SK-N-SH (cell line): ENCODE results near the gene PCSK6. TPM values are rescaled to one million over a fixed set of nuclear protein-coding genes. Genes with fewer than 3 reads are reported as not detected.

ENCODE experiments used
- CTCF ChIA-PET: fragments of 300-600, 350-600 bp; formaldehyde crosslinking; extraction: SDS; loops from one replicate; lab custom pipeline; 2021; lab: Yijun Ruan, JAX
- POLR2A ChIA-PET: fragments of 350-600 bp; sonication (Branson Sonifier 250); formaldehyde crosslinking; extraction: SDS; loops from one replicate; lab custom pipeline; 2020; ENCODE audit warnings: antibody characterized with exemption, inconsistent platforms; lab: Yijun Ruan, JAX
- DNase-seq: peaks from one replicate; pipeline ENCODE4 v3.0.0; 2012
- H2AFZ ChIP-seq: fragments of 200-600 bp; sonication (generic); 2 replicates; pipeline ENCODE4 v1.8.1; 2016; ENCODE audit warnings: antibody characterized with exemption, mild to moderate bottlenecking, low read depth
- H3F3A ChIP-seq: fragments of 200-600 bp; sonication (generic); replicated peaks from 2 replicates; pipeline ENCODE3; 2016; ENCODE audit warnings: antibody characterized with exemption, mild to moderate bottlenecking; ENCODE audit not compliant: insufficient read depth
- H3K27ac ChIP-seq, 2 experiments: fragments of 200-500 bp in 1 of 2; fragments of 200-600 bp in 1 of 2; sonication (Bioruptor generic) in 1 of 2; sonication (generic), shearing (Covaris generic) in 1 of 2; 2 replicates each; pipeline versions ENCODE4 v1.5.1 to v1.6.1; 2014 to 2016; ENCODE audit warnings: low read depth in 2 of 2, inconsistent platforms in 1 of 2, low read length in 1 of 2, mild to moderate bottlenecking in 1 of 2, mixed read lengths in 1 of 2
- H3K27me3 ChIP-seq: fragments of 200-600 bp; sonication (generic), shearing (Covaris generic); 2 replicates; pipeline ENCODE4 v1.6.1; 2016; ENCODE audit warnings: mixed run types; ENCODE audit not compliant: insufficient read depth
- H3K36me3 ChIP-seq, 2 experiments: fragments of 200-500 bp in 1 of 2; fragments of 200-600 bp in 1 of 2; sonication (Bioruptor generic) in 1 of 2; sonication (generic) in 1 of 2; replicated peaks in 1 of 2; 2 replicates each; pipeline versions ENCODE3 to v1.5.1; 2014 to 2016; ENCODE audit warnings: low read length in 1 of 2, mild to moderate bottlenecking in 1 of 2; ENCODE audit not compliant: insufficient read depth in 2 of 2, control insufficient read depth in 1 of 2
- H3K4me1 ChIP-seq, 2 experiments: fragments of 200-500 bp in 1 of 2; fragments of 200-600 bp in 1 of 2; sonication (Bioruptor generic) in 1 of 2; sonication (generic), shearing (Covaris generic) in 1 of 2; 2 replicates each; pipeline versions ENCODE4 v1.5.1 to v1.6.1; 2014 to 2016; ENCODE audit warnings: low read depth in 1 of 2, low read length in 1 of 2, mixed run types in 1 of 2; ENCODE audit not compliant: insufficient read depth in 2 of 2, control insufficient read depth in 1 of 2
- H3K4me2 ChIP-seq: fragments of 200-600 bp; sonication (generic), shearing (Covaris generic); 2 replicates; pipeline ENCODE4 v1.6.1; 2017; ENCODE audit warnings: mixed run types
- H3K4me3 ChIP-seq, 2 experiments: fragments of 200-500 bp in 1 of 2; fragments of 200-600 bp in 1 of 2; sonication (Bioruptor generic) in 1 of 2; sonication (generic), shearing (Covaris generic) in 1 of 2; 2 replicates each; pipeline versions ENCODE4 v1.5.1 to v1.8.1; 2014 to 2016; ENCODE audit warnings: low read depth in 2 of 2, inconsistent platforms in 1 of 2, low read length in 1 of 2, mild to moderate bottlenecking in 1 of 2, mixed read lengths in 1 of 2, moderate library complexity in 1 of 2
- H3K79me2 ChIP-seq: fragments of 200-600 bp; sonication (generic); 2 replicates; pipeline ENCODE4 v1.8.1; 2017; ENCODE audit warnings: mild to moderate bottlenecking; ENCODE audit not compliant: insufficient read depth
- H3K9ac ChIP-seq: fragments of 200-600 bp; sonication (generic); 2 replicates; pipeline ENCODE4 v1.6.1; 2017; ENCODE audit warnings: mixed run types
- H3K9me2 ChIP-seq: fragments of 200-600 bp; sonication (generic); 2 replicates; pipeline ENCODE4 v1.6.1; 2017; ENCODE audit warnings: mixed run types
- H3K9me3 ChIP-seq: fragments of 200-600 bp; sonication (generic); 2 replicates; pipeline ENCODE4 v1.6.1; 2017; ENCODE audit warnings: mixed run types, mild to moderate bottlenecking, moderate library complexity
- H4K20me1 ChIP-seq: fragments of 200-600 bp; sonication (generic); 2 replicates; pipeline ENCODE4 v1.6.1; 2017; ENCODE audit warnings: mild to moderate bottlenecking, mixed run types; ENCODE audit not compliant: insufficient read depth
- GABPA ChIP-seq: IDR thresholded peaks from 2 replicates; pipeline ENCODE4 v1.4.0; 2012; ENCODE audit warnings: low read depth, mild to moderate bottlenecking
- GATA2 ChIP-seq: sonication (generic); formaldehyde crosslinking; IDR thresholded peaks from 2 replicates; pipeline ENCODE4 v1.5.0; 2020; ENCODE audit warnings: mild to moderate bottlenecking, missing genetic modification reagents
- JUND ChIP-seq: IDR thresholded peaks from 2 replicates; pipeline ENCODE4 v1.4.0; 2012
- MEF2A ChIP-seq: IDR thresholded peaks from 2 replicates; pipeline ENCODE4 v1.4.0; 2012; ENCODE audit warnings: low read depth, borderline replicate concordance
- NFIC ChIP-seq: IDR thresholded peaks from 2 replicates; pipeline ENCODE4 v1.4.0; 2012; ENCODE audit warnings: borderline replicate concordance
- NRF1 ChIP-seq: IDR thresholded peaks from 2 replicates; pipeline ENCODE4 v1.6.1; 2012; ENCODE audit warnings: low read depth, mild to moderate bottlenecking, low read length
- RAD21 ChIP-seq: IDR thresholded peaks from 2 replicates; pipeline ENCODE4 v1.6.1; 2012; ENCODE audit warnings: mild to moderate bottlenecking, low read length
- RCOR1 ChIP-seq: fragments of 150-350 bp; IDR thresholded peaks from 2 replicates; pipeline ENCODE4 v1.6.1; 2017; ENCODE audit warnings: antibody characterized with exemption, low read length
- RFX5 ChIP-seq: IDR thresholded peaks from 2 replicates; pipeline ENCODE4 v1.6.1; 2012; ENCODE audit warnings: mild to moderate bottlenecking, improper control_type of control experiment, low read length
- SIN3A ChIP-seq: IDR thresholded peaks from 2 replicates; pipeline ENCODE4 v1.6.1; 2012; ENCODE audit warnings: low read depth, mild to moderate bottlenecking, low read length, moderate library complexity, borderline replicate concordance
- SMC3 ChIP-seq: IDR thresholded peaks from 2 replicates; pipeline ENCODE4 v1.6.1; 2012; ENCODE audit warnings: low read depth, low read length, improper control_type of control experiment
- TCF12 ChIP-seq: IDR thresholded peaks from 2 replicates; pipeline ENCODE4 v1.4.0; 2012
- TEAD4 ChIP-seq: IDR thresholded peaks from 2 replicates; pipeline ENCODE4 v1.4.0; 2012; ENCODE audit warnings: mild to moderate bottlenecking, borderline replicate concordance; ENCODE audit not compliant: insufficient read depth
- YY1 ChIP-seq: IDR thresholded peaks from 2 replicates; pipeline ENCODE4 v1.4.0; 2012; ENCODE audit warnings: low read depth, mild to moderate bottlenecking
- WGBS: methylation state at CpG from one replicate; pipeline ENCODE4 v1.1.6; 2017; ENCODE audit warnings: low lambda C conversion rate; 5-methylcytosine and 5-hydroxymethylcytosine counted together
- polyA plus RNA-seq, 3 experiments: library from polyadenylated mRNA; depleted of rRNA; stranded (reverse); fragments of >200 nt; gene quantifications; 2 replicates each; pipeline ENCODE4 v1.2.3, GENCODE V29; 2012
- TF ChIP-seq, protein P1 (sequence below): IDR thresholded peaks from 2 replicates; pipeline ENCODE4 v1.4.0; 2012; ENCODE audit warnings: low read depth
- TF ChIP-seq, protein P2 (sequence below): IDR thresholded peaks from 2 replicates; pipeline ENCODE4 v1.6.1; 2012; ENCODE audit warnings: mild to moderate bottlenecking, low read depth, low read length, moderate library complexity
- TF ChIP-seq, protein P3 (sequence below): fragments of 200-600 bp; sonication (generic); IDR thresholded peaks from 2 replicates; pipeline ENCODE4 v1.6.1; 2017; ENCODE audit warnings: antibody characterized with exemption, mild to moderate bottlenecking, moderate library complexity
- TF ChIP-seq, protein P4 (sequence below): IDR thresholded peaks from 2 replicates; pipeline ENCODE4 v1.4.0; 2012; ENCODE audit warnings: low read depth, borderline replicate concordance

PCSK6 gene
- polyA plus RNA-seq, 1 of the 3 experiments (the other 2 are of a cell fraction): 0.03 TPM

DNA sequence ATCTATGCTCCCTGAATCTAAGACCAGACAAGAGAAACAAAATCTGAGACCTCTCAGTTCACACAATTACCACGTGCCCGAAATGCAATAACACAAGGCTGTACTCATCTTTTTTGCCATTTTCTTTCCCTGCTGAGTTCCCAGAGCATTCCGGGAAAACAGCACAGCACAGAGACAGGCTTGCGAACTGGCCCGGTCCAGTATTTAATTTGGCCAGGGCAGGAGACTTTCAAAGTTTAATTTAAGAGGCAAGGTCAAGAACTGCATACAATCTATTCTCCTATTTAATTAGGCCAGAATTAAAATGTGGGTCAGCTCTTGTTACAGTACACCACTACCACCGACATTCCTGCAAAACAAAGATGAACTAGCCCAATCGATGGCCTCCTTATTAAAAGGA is 107.0 kb downstream of the PCSK6 start:
- no peak overlapping the region for H3K4me2 ChIP-seq
- ChIA-PET CTCF (interaction anchor here (1.5 kb wide), 1 partner anchor 258 kb away, joined by 3 read pairs; no protein-coding TSS in a partner anchor), POLR2A (no interaction called here)
- H3K9me2 ChIP-seq: no peaks in the 10 kb centered on the region
- H3K9me3 ChIP-seq: no peaks in the 10 kb centered on the region
- TF ChIP-seq MEF2A: no peak
- TF ChIP-seq NRF1: no peak
- TF ChIP-seq, protein P1, sequence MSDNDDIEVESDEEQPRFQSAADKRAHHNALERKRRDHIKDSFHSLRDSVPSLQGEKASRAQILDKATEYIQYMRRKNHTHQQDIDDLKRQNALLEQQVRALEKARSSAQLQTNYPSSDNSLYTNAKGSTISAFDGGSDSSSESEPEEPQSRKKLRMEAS: no peak
- TF ChIP-seq TCF12: no peak
- TF ChIP-seq TEAD4: no peak
- TF ChIP-seq SIN3A: no peak
- TF ChIP-seq, protein P2, sequence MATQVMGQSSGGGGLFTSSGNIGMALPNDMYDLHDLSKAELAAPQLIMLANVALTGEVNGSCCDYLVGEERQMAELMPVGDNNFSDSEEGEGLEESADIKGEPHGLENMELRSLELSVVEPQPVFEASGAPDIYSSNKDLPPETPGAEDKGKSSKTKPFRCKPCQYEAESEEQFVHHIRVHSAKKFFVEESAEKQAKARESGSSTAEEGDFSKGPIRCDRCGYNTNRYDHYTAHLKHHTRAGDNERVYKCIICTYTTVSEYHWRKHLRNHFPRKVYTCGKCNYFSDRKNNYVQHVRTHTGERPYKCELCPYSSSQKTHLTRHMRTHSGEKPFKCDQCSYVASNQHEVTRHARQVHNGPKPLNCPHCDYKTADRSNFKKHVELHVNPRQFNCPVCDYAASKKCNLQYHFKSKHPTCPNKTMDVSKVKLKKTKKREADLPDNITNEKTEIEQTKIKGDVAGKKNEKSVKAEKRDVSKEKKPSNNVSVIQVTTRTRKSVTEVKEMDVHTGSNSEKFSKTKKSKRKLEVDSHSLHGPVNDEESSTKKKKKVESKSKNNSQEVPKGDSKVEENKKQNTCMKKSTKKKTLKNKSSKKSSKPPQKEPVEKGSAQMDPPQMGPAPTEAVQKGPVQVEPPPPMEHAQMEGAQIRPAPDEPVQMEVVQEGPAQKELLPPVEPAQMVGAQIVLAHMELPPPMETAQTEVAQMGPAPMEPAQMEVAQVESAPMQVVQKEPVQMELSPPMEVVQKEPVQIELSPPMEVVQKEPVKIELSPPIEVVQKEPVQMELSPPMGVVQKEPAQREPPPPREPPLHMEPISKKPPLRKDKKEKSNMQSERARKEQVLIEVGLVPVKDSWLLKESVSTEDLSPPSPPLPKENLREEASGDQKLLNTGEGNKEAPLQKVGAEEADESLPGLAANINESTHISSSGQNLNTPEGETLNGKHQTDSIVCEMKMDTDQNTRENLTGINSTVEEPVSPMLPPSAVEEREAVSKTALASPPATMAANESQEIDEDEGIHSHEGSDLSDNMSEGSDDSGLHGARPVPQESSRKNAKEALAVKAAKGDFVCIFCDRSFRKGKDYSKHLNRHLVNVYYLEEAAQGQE: no peak
- TF ChIP-seq JUND: no peak
- no peak for TF ChIP-seq RFX5
- TF ChIP-seq NFIC: no peak
- no peak for TF ChIP-seq GABPA
- TF ChIP-seq GATA2 (CRISPR knock-in tag): no peak
- no peak for TF ChIP-seq RAD21
- TF ChIP-seq SMC3: no peak
- TF ChIP-seq YY1: no peak
- TF ChIP-seq, protein P3, sequence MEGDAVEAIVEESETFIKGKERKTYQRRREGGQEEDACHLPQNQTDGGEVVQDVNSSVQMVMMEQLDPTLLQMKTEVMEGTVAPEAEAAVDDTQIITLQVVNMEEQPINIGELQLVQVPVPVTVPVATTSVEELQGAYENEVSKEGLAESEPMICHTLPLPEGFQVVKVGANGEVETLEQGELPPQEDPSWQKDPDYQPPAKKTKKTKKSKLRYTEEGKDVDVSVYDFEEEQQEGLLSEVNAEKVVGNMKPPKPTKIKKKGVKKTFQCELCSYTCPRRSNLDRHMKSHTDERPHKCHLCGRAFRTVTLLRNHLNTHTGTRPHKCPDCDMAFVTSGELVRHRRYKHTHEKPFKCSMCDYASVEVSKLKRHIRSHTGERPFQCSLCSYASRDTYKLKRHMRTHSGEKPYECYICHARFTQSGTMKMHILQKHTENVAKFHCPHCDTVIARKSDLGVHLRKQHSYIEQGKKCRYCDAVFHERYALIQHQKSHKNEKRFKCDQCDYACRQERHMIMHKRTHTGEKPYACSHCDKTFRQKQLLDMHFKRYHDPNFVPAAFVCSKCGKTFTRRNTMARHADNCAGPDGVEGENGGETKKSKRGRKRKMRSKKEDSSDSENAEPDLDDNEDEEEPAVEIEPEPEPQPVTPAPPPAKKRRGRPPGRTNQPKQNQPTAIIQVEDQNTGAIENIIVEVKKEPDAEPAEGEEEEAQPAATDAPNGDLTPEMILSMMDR: no peak
- no peak for TF ChIP-seq RCOR1
- TF ChIP-seq, protein P4, sequence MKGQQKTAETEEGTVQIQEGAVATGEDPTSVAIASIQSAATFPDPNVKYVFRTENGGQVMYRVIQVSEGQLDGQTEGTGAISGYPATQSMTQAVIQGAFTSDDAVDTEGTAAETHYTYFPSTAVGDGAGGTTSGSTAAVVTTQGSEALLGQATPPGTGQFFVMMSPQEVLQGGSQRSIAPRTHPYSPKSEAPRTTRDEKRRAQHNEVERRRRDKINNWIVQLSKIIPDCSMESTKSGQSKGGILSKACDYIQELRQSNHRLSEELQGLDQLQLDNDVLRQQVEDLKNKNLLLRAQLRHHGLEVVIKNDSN: no peak
- WGBS: 65% methylated on average over 7 of the region's 7 CpGs
- no peaks in the 10 kb centered on the region for H3K36me3 ChIP-seq
- H3F3A ChIP-seq: no peaks in the 10 kb centered on the region
- peaks cover 0 to 9% of the 10 kb centered on the region in 2 experiments; a peak in 1 of 4 replicates for H3K4me1 ChIP-seq
- H3K79me2 ChIP-seq: no peaks in the 10 kb centered on the region
- no peaks in the 10 kb centered on the region for H4K20me1 ChIP-seq
- no peak overlapping the region for H3K27ac ChIP-seq
- DNase-seq: no peak
- H2AFZ ChIP-seq: no peak overlapping the region
- H3K4me3 ChIP-seq: no peak overlapping the region
- H3K9ac ChIP-seq: no peak overlapping the region
- H3K27me3 ChIP-seq: no peaks in the 10 kb centered on the region
